ENCODE results near the gene AATK. TPM values are rescaled to one million over a fixed set of nuclear protein-coding genes. Genes with fewer than 3 reads are reported as not detected.

AATK gene
- total RNA-seq: 2.1 and 3.8 TPM in 2 replicates

GRCh38 chr17:81166033-81166492, at the start of gene AATK:
AATK (minus strand) TSS chr17:81166221; CDS start chr17:81165992, 229 bp downstream.

DNA sequence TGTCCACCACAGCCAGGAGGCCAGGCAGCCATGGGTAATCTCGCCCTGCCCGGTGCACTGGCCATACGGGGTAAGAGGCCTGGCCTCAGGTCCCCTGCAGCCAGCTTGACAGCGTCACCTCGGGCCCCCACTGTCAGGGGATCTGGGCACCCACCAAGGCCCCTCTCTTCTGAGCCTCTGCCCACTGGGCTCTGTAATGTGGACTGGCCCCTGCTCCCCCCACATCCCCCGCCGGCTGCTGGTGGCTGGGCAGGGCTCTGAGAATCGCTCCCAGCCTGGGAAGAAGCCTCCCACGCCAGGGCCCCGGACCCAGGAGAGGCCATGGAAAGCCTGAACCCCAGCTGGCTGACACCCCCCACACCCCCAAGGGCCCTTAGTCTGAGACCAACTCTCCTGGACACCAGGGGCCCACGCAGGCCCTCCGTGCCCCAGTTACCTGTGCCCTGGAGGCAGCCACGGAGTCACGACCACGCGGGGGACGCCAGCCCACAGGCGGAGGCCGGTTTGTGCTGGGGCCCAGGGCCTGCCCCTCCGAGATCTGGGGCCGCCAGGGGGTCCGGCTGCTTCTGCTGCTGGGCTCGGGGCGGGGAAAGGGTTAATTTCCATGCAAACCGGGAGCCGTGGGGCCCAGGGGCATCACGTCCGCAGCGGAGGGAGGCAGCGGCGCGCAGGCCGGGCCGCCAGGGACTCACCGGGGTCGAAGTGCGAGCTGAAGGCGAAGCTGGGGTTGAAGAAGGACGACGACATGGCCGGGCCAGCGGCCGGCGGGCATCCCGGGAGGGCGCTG, 582 bp downstream of the AATK start, which contains the start of gene PVALEF:
Gene PVALEF, plus strand, starts transcription at position 262 of the 787 bp plus-strand sequence. CDS start 15,720 bp downstream, outside the sequence.

Small RNA genes within 50 kb of the gene (small RNA-seq; reads per million reads assigned to genes)
- gene MIR1250: not detected
- 0.42 reads per million for gene MIR3065
- gene MIR657: 0.35 reads per million

Other genes starting within 250 kb of the AATK start
- 28.9 and 30.6 TPM in 2 replicates for gene CHMP6, start 174.4 kb downstream of the AATK start, total RNA-seq
- 10.6 and 14.0 TPM in 2 replicates for gene BAIAP2, start 131.1 kb downstream of the AATK start, total RNA-seq
- not detected in 2 replicates for gene PVALEF, start 714 bp downstream of the AATK start, total RNA-seq
- 12.9 and 15.3 TPM in 2 replicates for gene CEP131, start 56.7 kb upstream of the AATK start, total RNA-seq
- gene TEPSIN, start 72.8 kb upstream of the AATK start, total RNA-seq: 17.8 and 21.2 TPM in 2 replicates
- gene NDUFAF8, start 73.1 kb upstream of the AATK start, total RNA-seq: 30.9 and 42.2 TPM in 2 replicates
- gene SLC38A10, start 129.1 kb upstream of the AATK start, total RNA-seq: 58.9 and 76.7 TPM in 2 replicates
- gene BAHCC1, start 229.2 kb upstream of the AATK start, total RNA-seq: 6.0 and 10.3 TPM in 2 replicates

All from thoracic aorta endothelial cell (primary cell).